NCI-H2227 (cell line): ENCODE measurements around the gene SH3RF3.

Source experiments
- DNase-seq: peaks from one replicate; lab custom pipeline; 2025; ENCODE audit not compliant: unreplicated experiment; lab: John Stamatoyannopoulos, UW

The SH3RF3 gene

DNA sequence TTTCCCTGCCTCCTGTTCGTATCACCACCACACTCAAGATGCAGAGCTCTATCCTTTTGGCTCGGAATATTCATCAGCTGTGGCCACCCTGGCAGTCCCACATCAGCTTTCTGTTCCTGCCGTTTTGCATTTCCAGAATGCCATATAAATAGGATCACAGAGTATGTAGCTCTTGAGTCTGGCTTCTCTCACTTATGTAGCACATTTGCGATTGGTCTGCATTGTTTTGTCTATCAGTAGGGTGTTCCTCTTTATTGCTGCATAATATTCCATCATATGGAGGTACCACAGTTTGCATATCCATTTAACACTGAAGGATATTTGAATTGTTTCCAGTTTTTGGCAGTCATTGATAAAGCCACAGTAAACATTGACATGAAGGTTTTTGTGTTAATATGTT lies 104.6 kb downstream of the SH3RF3 start:
- DNase-seq: no peak

DNA sequence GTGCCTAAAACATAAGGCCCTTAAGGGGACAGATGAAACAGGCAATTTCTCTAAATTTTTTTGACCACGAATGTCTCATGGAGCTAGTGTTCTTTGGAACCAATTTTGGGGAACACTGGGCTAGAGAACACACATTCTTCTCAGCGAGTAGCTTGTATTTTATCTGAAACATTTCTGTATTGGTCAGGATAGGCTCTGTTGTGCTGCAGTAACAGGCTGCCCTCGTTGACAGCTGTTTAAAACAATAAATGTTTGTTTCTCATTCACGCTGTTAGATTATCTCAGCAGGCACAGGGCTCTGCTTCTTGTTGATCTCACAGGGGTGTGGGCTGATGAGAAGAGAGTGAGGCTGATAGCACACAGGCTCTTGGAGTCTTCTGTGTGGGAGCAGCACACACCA lies 105.3 kb downstream of the SH3RF3 start:
- DNase-seq: no peak

DNA sequence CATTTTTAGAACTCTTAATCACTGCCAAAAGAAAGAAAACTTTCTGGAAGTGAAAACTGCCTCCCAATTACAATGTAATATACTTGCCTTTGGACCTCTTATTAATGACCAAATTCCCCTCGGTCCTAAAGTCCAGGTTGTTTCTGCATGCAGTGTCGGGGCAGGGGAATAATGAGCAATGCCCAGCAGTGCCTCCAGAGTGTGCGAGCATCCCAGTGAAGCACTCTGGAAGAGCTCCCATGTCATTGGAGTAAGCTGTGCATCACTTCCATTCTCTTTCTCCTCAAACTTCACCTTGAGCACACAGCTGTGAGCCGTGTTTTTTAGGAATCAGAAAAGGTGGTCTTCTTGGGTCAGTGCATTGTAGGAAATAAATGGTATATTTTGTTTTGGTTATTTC lies 107.1 kb downstream of the SH3RF3 start:
- no peak for DNase-seq

DNA sequence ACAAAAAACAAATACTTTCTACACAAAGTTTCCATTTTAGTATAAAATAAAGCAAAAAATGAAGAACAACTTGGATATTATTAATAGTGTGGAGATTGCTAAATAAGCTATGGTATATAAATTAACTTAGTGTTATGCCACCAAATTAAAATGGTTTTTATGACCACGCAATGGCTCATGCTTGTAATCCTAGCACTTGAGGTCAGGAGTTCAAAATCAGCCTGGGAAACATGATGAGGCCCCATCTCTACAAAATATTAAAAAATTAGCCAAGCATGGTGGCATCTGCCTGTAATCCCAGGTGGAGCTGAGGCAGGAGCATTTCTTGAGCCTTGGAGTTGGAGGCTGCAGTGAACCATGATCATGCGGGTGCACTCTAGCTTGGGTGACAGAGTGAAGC lies 108.8 kb downstream of the SH3RF3 start:
- DNase-seq: no peak

DNA sequence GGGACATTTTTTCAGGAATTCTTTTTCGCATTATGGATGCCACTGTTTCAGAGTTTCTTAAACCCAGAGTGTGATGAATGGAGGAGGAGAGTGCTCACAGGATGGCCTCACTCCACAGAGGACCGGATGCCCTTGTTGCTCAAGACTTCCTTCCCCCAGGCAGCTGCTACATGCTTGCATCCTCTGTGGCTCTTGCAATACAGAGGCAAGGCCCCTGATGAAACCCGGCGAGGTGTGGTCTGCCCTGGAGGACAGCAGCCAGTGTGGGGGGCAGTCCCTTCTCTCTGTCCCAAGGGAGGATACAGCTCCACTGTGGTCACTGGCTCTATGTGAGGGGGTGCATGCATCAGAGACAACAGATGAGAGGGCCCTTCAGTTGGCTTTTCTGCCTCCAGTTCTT lies 109.6 kb downstream of the SH3RF3 start:
- DNase-seq: no peak

DNA sequence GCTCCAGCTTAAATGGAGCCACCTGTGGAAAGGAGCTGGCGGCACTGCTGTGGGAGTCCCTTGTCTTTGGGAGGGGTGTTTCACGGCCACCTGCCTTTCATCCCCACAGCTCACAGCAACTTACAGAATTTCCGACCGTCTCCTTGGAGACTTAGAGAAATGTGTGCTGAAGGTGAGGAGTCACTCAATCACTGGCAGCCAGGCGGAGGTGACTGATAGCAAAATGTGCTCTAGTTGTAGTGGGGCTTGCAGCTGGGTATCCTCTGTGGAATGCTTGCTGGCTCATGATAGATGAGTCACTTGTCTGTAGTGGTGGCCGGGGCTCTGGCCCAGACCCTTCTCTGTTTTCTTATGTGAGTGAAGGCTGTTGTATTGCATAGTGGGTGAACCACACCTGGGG lies 110.7 kb downstream of the SH3RF3 start:
- DNase-seq: no peak

DNA sequence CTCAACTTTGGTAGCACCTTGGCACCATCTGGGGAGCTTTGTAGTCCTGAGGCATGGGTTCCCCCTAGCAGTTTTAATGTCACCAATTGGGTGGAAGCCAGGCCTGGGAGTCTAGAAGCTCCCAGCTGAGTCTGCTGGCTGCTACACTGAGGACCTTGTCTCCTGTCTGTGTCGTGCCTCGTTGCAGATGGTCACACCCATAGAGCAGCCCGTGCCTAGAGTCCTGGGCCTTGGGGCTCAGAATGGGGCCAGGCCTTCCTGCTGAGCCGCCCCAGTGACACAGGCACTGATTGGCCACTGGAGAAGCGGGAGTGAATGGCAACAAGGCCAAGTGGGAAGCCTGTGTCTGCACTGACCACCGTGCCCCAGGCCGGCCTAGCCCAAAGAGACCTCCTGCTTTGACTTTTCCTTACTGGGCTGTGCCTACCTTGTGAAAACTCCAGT lies 113.2 kb downstream of the SH3RF3 start:
- DNase-seq: no peak

DNA sequence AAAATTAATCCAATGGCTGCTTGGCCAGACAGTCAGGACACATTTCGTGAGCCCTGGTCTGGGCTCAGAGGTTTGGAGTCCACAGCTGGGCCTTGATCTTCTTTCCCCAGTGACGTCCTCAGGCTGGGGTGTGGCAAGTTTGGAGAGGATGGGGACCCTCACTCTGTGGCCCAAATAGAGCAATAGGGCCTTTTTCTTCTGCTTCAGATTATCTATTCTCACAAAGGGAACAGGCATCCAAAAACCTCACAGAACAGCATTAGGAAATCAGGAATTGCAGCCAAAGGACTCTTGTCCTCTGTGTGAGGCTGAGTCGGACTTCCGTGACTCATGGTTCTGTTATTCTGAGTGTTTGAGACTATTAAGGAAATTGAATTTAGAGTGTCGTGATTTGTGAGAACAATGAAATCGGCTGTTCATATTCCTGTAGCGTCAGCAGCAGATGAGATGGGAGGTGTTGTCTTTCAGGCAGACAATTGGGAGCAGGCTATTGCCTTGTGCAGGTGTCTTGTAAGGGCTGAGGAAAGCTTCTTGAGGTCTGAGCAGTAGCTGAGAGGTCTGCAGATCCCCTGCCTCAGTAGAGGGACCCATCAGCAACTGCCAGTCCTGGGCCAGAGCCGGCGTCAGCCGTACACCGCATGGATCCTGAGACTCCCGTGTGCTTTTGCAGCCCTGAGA lies 113.8 kb downstream of the SH3RF3 start:
- no peak for DNase-seq

DNA sequence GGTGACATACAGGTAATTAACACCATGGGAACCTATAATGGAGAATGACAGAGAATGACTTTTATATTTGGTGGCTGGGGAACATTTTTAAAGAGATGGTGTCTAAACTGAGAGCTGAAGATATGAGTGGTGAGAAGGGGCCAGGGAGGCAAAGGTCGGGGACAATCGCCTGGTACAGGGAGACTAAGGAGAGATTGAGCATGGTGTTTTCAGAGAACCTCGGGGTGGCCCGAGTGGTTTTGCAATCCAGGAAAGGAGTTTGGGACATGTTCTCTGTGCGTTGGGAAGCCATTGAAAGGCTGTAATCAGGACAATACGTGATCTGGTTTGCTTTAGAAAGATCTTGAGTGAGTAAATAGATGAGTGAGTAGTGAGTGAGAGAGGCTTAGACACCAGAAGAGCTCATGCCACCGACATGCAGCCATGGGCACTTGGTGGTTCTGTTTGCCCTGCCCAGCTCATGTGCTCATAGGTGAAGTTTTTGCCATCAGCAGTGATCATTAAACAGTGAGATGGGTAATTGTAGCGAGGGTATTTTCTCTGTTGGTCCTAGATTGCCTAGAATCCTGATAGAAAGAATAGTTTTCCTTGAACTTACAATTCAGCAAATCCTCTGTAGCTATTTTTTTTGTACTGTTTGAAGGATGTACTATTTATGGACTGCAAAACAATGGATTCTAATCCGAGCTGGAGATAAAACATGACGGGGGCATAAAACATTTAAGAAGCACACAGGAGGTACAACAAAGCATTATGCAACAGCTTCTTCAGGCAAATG lies 114.7 kb downstream of the SH3RF3 start:
- no peak for DNase-seq

DNA sequence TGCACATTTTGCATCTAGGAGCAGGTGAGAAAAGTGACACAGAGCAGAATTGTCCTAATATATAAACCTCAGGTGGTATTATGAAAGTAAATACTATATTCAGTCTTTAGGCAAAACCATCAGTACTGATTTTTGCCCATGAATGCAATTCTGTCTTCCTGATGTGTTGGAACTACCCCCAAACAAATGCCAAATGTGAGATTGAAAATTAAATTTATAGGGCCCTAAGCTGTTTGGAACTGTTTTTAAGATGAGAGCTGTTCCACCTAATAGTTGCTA lies 115.2 kb downstream of the SH3RF3 start:
- DNase-seq: no peak

DNA sequence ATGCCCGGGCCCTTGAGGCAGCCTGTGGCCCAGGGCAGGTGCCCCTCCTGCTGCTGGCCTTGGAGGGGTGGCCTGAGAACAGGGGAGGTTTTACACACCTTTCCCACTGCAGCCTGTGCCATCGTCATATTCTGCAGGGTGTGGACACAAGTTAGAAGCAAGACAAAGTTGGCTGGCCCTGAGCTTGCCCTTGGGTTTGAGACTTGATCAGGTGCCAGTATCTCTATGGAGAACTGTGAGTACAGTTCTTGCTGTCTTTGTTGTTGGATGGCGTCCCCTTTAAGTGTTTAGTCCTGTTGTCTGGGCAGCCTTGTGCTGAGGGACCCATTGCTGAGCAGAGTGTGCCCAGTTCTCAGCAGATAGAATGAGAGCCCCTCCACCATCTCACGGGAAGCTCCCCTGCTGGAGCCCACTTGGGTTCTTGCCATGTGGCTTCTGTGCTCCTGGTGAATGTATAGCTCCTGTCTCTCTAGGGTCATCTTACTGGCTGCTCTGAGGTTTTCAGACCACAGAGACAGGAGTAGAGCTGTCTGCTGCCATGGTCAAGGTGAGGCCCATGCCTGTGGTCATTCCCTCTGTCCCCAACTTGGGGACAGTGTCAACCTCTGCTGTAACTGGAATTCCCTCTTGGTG lies 115.9 kb downstream of the SH3RF3 start:
- DNase-seq: no peak

DNA sequence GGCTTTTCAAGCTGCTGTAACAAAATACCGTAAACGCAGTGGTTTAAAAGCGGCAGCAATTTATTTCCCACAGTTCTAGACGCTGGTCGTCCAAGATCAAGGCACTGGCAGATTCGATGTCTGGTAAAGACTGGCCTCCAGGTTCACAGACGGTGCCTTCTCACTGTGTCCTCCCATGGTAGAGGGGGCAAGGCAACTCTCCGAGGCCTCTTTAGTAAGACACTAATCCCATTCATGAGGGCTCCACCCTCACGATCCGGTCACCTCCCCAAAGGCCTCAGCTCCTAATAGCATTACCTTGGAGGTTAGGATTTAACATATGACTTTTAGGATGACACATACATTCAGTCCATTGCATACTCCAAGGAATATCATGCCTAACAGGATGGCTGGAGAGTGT lies 117.2 kb downstream of the SH3RF3 start:
- DNase-seq: no peak

DNA sequence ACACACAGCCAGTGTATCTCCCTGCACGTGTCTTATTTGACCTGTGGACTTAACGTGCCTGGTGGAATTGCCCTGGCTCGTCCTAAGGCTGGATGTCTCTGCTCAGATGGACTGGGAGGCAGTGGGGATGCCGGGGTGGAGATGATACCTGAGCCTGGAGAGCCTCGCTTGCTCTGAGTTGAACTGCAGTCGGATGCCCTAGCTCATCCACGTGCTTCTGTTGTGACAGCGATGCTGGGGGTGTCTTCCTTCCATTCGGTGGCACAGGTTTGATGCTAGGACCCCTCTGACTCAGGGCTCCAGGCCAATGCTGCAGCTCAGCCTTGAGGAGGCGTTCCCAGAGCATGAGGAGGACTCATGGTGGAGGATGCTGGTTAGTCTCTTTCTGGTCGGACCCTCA lies 117.6 kb downstream of the SH3RF3 start:
- DNase-seq: no peak

DNA sequence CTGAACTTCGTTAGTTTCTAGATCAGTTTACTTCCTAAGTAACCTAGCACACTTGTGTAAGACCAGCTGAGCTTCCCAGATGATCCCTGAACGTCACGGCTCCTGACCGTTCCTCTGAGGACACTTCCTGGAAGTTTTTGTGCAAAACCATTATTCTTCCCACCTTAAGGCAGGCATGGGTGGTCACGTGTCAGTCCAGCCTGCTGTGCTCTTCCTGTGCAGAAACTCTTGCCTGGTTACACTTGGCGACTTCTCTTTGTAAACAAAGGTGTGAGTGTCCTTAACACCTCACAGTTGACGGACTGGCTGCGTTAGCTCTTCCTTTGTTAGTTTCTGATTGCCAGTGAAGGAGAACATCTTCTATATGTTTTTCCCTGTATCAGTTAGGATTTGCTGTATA lies 118.3 kb downstream of the SH3RF3 start:
- no peak for DNase-seq

DNA sequence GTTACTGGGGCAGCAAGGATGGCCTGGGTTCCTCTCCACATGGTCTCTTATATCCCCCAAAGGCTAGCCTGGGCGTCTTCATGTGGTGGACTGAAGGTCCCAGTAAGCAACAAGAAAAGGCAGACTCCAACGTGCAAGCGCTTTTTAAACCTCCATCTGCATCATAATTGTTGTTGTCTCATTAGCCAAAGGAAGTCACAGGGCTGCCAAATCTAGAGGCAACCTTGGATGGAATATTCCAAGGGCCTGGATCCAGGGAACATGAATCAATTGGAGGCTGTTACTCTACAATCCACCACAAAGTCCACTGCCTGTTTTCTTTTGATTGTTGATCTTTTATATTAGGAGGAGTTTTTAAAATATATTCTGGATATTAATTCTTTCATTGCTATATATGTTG lies 118.8 kb downstream of the SH3RF3 start:
- no peak for DNase-seq

DNA sequence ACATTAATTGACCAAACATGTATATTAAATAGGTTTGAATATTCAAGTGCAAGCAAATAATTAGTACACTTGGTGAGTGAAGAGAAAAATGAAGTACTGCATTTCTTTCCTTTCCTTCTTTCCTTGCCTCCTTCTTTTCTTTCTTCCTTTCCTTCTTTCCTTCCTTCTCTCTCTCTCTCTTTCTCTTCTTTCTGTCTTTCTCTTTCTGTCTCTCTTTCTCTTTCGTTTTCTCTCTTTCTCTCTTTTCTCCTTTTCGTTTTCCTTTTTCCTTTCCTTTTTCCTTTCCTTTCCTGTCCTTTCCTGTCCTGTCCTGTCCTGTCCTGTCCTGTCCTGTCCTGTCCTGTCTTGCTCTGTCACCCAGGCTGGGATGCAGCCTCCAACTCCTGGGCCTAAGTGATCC lies 119.6 kb downstream of the SH3RF3 start:
- DNase-seq: no peak

DNA sequence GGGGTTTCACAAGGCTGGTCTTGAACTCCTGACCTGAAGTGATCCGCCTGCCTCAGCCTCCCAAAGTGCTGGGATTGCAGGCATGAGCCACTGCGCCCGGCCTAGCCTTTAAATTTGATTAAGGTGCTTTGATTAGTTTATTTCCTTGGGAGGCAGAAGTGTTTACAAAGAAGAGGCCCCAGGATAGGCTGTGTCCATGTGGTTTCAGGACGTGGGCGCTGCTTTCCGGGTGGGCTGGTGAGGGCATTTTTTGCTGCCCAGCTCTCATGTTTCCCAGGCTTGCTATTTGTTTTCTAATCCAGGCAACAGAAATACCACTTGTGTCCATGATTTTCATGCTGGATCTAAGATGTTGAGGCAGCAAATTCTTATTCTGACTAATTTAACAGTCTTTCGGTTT lies 124.2 kb downstream of the SH3RF3 start:
- DNase-seq: no peak

DNA sequence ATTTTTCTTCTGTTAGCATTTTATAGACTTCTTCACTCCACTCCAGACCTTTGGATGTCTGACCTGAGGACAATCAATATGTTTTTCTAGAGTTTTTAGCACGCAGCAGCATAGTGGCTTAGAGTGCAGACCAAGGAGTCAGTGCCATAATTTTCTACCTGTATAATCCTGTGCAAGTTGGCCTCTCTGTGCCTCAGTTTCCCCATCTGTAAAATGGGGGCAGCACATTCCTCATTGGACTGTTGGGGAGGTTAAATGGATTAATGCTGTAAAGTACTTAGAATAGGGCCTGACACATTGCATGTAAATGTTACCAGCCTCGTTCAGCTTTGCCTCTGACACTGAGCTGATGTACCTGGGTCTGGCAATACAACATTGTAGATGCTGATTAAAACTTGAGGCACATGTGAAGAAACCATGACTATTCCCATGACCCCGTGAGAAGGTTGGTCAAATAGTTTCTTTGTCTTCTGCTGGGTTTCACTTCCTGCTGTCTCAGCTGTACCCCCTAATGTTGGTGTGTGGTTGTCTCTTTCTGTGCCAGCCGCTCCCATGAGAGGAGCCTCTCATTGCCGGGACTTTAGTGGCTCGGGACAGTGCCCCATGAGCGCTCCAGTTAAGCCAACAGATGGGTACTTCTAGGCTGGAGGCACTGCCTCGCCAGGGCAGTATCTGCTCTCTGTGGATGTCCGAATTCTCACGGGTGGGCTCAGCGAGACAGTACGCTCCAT lies 125.3 kb downstream of the SH3RF3 start:
- DNase-seq: no peak

DNA sequence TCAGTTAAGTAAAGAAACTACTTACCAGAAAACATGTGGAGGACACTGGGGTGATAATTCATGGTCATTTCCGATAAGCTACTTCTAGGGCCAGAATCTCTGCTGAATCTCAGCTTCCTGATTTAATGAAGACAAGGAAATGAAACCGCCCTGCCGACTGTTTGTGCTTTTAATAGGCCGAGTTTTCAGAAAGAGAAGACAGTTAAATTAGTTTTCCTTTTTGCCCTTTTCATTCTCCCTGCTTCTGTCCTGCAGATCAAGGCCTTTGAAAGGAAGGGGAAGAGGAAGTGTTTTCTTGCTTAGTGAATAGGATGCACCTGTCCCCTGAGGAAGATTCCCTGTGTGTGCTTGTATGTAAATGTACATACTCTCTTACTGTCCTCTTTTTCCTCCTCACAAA lies 126.6 kb downstream of the SH3RF3 start:
- no peak for DNase-seq

DNA sequence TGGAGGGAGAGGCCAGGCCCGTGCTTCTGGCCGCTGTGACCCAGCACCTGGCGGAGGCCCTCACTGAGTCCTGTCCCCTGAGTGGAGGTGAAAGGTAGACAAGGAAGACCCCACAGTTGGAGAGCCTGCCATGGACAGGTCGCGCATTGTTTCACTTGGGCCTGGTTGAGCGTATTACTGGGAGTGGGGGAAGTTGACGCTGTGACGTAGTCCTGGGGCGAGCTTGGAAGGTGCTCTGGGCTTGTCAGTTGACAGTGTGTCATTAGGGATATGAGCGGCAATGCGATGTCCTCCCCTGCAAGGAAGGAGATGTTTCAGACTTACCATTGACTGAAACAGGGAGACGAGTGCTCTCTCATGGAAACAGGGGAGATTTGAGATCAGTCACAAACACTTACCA lies 127.1 kb downstream of the SH3RF3 start:
- no peak for DNase-seq

DNA sequence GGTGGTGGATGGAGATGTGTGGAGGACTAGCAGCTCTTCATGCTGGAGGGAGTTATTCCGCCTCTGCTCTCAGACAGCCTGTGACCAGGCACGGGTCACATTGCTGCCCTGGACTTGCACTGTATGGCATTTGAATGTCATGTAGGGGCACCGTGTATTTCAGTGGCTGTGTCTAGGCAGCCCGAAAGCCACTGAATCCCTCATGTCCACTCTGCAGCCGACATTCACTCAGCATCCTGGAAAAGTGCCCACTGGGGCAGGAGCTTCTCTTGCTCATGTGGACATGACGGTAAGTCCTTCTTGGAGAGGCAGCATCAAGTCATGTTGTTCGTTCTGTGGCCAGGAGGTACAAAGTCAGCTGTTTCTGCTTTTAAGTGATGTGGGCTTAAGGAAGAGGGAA lies 127.9 kb downstream of the SH3RF3 start:
- DNase-seq: no peak

DNA sequence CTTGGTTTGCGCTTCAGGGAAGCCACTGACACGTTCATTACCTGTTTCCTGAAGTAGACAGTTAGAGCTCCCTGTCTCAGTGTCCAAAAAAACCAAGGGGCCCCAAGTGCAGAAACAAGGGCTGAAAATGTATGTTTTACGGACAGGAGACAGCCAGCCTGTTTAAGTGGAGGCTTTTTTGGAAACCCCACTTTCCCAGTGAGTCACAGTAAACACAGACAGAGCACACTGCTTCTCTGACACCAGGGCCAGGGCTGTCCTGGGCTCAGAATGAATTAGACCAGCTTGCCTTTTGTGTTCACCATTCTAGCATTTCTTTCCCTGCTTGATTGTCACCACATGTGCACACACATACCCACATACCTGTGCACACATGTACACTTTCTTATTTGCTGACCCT lies 128.6 kb downstream of the SH3RF3 start:
- no peak for DNase-seq
